Calu3 (cell line): Measurements from ENCODE around the gene SLC26A6. TPM values are rescaled to one million over a fixed set of nuclear protein-coding genes. Genes with fewer than 3 reads are reported as not detected.

Experiments
- BruUV-seq: library from RNA; stranded (reverse); fragments of 400-500 nt; replicated peaks from 2 replicates; lab custom pipeline; 2021; lab: Mats Ljungman, UMichigan
- CTCF ChIA-PET: fragments of 300-600 bp; sonication (Branson Sonifier 250); formaldehyde crosslinking; loops from one replicate; lab custom pipeline; 2022; ENCODE audit warnings: antibody characterized with exemption; lab: Charles Lee
- DNase-seq: peaks from one replicate; pipeline ENCODE4 v3.0.0; 2022
- H3K27ac Mint-ChIP-seq: one replicate; pipeline ENCODE4 v1.8.0; 2022; ENCODE audit warnings: mixed read lengths; ENCODE audit not compliant: unreplicated experiment
- H3K27me3 Mint-ChIP-seq: one replicate; pipeline ENCODE4 v1.8.0; 2022; ENCODE audit warnings: mixed read lengths; ENCODE audit not compliant: unreplicated experiment
- H3K36me3 Mint-ChIP-seq: one replicate; pipeline ENCODE4 v1.8.0; 2022; ENCODE audit warnings: mild to moderate bottlenecking, moderate library complexity, mixed read lengths; ENCODE audit not compliant: insufficient read depth, unreplicated experiment
- H3K4me1 Mint-ChIP-seq: one replicate; pipeline ENCODE4 v1.8.0; 2022; ENCODE audit warnings: mild to moderate bottlenecking, low read depth, mixed read lengths; ENCODE audit not compliant: unreplicated experiment
- H3K4me3 Mint-ChIP-seq: one replicate; pipeline ENCODE4 v1.8.0; 2022; ENCODE audit warnings: mild to moderate bottlenecking, low read depth, moderate library complexity, mixed read lengths; ENCODE audit not compliant: unreplicated experiment
- H3K9me3 Mint-ChIP-seq: one replicate; pipeline ENCODE4 v1.8.0; 2022; ENCODE audit warnings: low read depth, mixed read lengths; ENCODE audit not compliant: unreplicated experiment
- CTCF ChIP-seq: fragments of 200-600 bp; IDR thresholded peaks from one replicate; pipeline ENCODE4 v1.8.0; 2022; ENCODE audit warnings: antibody characterized with exemption; ENCODE audit not compliant: unreplicated experiment
- intact Hi-C: fragments of 100-400 bp; cut with micrococcal nuclease; formaldehyde crosslinking; loops from one replicate; pipeline ENCODE4 v1.10.0; 2022; ENCODE audit not compliant: unreplicated experiment
- total RNA-seq: library from RNA; stranded (reverse); gene quantifications from 2 replicates; pipeline ENCODE4 v1.2.3, GENCODE V29; 2022

Gene SLC26A6
- total RNA-seq, 1 experiment from 2014 or later = 27.0 TPM

GRCh38 chr3:48630407-48630806 lies 4.9 kb downstream of the SLC26A6 start:
- H3K27ac Mint-ChIP-seq = no peak overlapping the region
- intact Hi-C loops = no loop called here

GRCh38 chr3:48629894-48630293 lies 5.4 kb downstream of the SLC26A6 start:
- CTCF ChIA-PET = no interaction called here
- no peak for TF ChIP-seq CTCF
- H3K4me3 Mint-ChIP-seq = no peak overlapping the region
- peaks cover 27% of the 10 kb centered on the region for H3K36me3 Mint-ChIP-seq
- no peak overlapping the region for H3K27ac Mint-ChIP-seq
- DNase-seq = no peak
- H3K4me1 Mint-ChIP-seq = no peaks in the 10 kb centered on the region
- H3K27me3 Mint-ChIP-seq = no peaks in the 10 kb centered on the region
- intact Hi-C loops = no loop called here
- no peaks in the 10 kb centered on the region for H3K9me3 Mint-ChIP-seq
- BruUV-seq = no TSS peak

More at GRCh38 chr3:48630407-48630806, 4.9 kb downstream of the SLC26A6 start:
- no TSS peak for BruUV-seq
- no peaks in the 10 kb centered on the region for H3K27me3 Mint-ChIP-seq
- no peak for DNase-seq
- H3K9me3 Mint-ChIP-seq = no peaks in the 10 kb centered on the region
- CTCF ChIA-PET = no interaction called here
- H3K4me1 Mint-ChIP-seq = no peaks in the 10 kb centered on the region
- no peak for TF ChIP-seq CTCF
- peaks cover 31% of the 10 kb centered on the region for H3K36me3 Mint-ChIP-seq
- H3K4me3 Mint-ChIP-seq = no peak overlapping the region

- H3K27me3 Mint-ChIP-seq = no peaks in the 10 kb centered on the region
- CTCF ChIA-PET = no interaction called here
- H3K9me3 Mint-ChIP-seq = no peaks in the 10 kb centered on the region
- H3K4me1 Mint-ChIP-seq = no peaks in the 10 kb centered on the region
- no peak for DNase-seq
- H3K4me3 Mint-ChIP-seq = no peak overlapping the region
- no peak for TF ChIP-seq CTCF
- no peak overlapping the region for H3K27ac Mint-ChIP-seq
- intact Hi-C loops = no loop called here
- no TSS peak for BruUV-seq
- H3K36me3 Mint-ChIP-seq = peaks cover 21% of the 10 kb centered on the region
Measured at GRCh38 chr3:48628277-48629017, 6.8 kb downstream of the SLC26A6 start.

GRCh38 chr3:48625600-48625999 lies 9.7 kb downstream of the SLC26A6 start:
- Mint-ChIP-seq H3K36me3 (peaks cover 15% of the 10 kb centered on the region), H3K27ac (no peak overlapping the region), H3K4me1 (no peaks in the 10 kb centered on the region), H3K27me3 (no peaks in the 10 kb centered on the region), H3K9me3 (no peaks in the 10 kb centered on the region), H3K4me3 (no peak overlapping the region)
- intact Hi-C loops = no loop called here
- CTCF ChIA-PET = no interaction called here
- TF ChIP-seq CTCF = no peak
- no TSS peak for BruUV-seq
- no peak for DNase-seq
